CD4-positive, alpha-beta T cell treated with Interleukin-21 for 1 hour (primary cell): Measurements from ENCODE around the gene TSGA10IP.

Experiments
- DNase-seq: peaks from one replicate; pipeline ENCODE4 v3.0.0-alpha.2; 2020

Gene TSGA10IP

DNA sequence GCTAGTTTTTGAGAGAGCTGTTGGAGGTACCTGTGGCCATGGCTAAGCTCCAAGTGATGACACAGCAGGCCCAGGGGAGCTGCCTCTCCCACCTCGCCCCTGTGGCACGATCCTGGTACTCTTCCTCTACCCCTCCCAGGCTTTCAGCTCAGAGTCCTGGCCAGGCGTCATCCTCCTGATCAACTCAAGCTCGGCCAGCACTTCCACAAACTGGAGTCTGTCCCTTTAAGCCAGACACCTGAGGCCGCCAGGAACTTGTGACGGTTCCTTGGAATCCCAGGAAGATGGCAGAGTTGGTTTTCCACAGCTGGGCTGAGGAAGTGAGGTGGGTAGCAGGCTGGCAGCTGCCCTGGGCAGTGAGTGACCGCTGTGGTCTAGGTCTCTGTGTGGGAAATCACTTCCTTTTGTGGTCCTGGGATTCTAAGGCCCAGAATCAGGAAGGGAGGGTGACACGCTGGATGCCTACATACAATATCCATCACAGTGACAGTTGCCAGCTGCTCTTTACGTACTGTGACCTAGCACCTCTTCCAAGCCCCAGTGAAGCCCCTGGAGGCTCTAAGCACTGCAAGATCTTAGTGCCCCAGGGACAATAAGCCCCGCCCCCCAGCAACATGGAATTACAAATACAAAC lies 63.3 kb downstream of the TSGA10IP start:
- no peak for DNase-seq
